Suppressor macrophage treated with lipopolysaccharide for 1 hour (primary cell): Measurements from ENCODE around the gene OSBPL1A.

Experiments
- DNase-seq, 3 donors: peaks; one replicate each; pipeline ENCODE4 v3.0.0-alpha.2; 2020 to 2022

OSBPL1A gene

DNA sequence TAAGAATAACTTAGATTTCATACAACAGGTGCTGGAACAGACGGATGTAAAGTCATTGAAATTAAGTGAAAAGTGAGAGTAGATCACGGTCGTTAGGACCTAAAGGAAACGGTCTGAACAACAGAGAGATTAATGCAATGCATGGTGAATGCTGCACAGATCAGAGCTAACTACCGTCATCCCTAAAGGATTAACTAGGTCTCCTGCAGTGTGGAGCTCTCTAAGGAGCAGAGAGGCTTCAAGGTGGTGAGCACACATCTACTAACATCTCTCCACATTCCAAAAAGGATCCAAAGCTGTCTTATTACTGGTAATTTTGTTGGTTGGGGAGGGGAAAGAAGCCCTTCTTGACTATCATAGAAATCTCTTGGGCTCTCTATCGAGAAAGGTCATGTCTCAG lies 183.5 kb downstream of the OSBPL1A start:
- no peak for DNase-seq

DNA sequence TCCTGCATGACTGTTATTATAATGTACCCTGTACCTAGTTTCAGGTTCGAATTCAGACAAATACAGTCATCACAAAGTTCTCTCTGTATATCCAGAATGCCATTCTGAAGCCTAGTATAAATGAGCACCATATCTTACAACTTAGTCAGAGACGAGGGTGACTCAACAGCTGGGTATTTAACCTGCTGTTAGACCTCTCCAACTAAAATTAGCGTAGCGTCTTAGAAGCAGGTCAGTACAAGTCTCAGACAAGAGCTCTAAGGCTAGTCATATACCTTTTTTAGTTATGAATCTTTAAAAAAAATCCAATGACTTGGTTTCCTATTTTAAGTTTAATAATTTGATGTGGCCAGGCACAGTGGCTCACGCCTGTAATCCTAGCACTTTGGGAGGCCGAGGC lies 184.7 kb downstream of the OSBPL1A start:
- no peak for DNase-seq

DNA sequence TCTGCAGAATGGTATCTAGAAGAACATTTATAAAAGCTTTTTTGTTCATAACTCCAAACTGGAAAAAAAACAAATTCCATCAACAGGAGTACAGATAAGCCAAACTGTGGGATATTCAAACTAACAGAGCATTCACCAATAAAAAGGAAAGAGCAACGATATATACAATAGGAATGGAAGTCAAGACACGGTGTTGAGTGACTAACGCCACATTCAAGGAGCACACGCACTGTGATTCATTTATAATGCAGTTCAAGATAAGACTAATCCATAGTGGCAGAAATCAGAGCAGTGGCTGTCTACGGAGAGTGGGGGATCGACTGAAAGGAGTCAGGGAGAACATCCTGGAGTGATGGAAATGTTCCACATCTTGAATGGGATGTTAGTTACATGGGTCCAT lies 188.1 kb downstream of the OSBPL1A start:
- DNase-seq: no peak

DNA sequence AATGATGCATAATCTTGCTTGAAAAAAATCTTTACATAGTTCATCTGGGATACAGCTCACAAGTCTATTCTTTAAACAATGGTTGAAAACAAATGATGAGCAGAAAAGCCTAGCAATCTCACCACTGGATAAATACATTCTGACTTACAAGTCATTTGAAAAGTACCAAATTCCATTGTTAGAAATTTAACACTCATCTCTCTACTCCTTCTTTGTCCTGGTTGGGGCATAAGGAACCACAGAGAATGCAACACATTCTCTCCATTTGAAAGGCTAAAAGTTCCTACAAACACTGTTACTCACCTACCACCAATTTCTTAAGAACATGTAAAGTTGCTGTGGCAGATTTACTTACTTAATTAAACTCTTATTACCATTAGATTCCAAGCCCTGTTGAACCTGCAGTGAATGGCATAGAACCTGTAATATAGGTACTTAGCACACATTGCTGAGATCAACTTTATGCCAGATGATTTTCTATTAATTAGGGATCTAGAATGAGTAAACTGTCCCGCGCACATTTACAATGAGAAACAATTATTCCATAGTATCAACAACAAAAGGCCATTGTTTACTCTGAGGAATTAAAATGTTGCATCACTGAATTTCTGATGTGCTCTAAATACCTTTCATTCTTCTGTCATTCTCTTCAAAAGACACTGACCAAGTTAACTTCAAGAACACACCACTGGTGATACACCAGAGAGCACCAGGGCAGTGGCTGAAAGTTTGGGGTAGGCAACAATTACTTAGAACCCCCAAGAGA lies 189.2 kb downstream of the OSBPL1A start:
- no peak for DNase-seq

DNA sequence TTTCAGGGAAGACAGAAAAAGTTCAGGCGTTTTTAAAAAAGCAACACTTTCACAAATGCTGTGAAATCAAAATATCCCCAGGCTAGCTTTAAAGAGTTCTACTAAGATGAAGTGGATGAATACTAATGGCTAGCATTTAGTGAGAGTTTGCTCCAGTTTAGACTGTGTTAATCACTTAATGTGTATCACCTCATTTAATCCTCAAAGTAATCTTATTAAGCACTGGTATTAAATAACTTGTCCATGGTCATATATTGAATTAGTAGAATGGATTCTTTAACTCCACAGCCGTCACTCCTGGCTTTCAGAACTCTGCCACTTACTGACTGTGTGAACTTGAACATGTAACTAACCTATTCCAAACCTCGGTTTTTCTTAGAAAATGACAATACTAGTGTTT lies 192.7 kb downstream of the OSBPL1A start:
- no peak for DNase-seq

DNA sequence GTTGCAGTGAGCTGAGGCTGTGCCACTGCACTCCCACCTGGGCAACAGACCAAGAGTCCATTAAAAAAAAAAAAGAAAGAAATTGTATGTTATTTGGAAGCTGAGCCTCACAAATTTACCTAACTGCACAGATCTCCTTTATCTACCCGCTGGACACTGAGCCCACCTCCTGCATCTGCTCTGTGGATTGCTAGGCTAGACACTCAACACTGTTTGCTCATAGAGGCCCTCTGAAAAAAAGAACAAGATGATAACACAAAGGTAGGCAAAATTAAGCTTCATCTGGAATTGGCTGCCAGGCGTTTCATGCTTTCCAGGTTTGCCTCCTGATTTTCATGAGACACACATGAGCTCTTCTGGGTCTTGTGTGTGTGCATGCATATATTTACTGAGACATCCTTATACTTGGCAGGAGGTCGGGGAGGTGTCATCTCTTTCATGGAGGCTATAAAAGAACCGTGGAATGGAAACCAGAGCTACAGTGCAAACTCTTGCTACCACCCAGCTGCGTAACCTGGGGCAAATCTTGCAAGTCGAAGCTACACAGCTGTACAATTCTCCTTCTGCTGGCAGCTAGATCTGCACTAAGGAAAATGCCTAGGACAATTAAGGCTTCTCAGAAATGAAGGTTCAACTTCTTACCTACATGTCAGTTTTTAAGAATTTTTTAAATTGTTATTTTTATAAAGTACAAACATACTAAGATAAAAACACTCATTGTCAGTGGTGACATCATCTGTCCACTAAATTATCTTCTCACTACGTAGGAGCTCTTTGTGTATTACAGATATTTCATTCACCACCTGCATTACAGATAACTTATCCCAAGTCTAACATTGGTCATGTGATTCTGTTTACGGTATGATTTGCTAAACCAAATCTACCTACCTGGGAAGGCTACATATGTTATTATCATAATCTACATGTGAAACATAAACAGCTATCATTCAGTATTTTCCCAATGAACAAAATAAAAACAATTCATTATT lies 195.6 kb downstream of the OSBPL1A start:
- no peak for DNase-seq

DNA sequence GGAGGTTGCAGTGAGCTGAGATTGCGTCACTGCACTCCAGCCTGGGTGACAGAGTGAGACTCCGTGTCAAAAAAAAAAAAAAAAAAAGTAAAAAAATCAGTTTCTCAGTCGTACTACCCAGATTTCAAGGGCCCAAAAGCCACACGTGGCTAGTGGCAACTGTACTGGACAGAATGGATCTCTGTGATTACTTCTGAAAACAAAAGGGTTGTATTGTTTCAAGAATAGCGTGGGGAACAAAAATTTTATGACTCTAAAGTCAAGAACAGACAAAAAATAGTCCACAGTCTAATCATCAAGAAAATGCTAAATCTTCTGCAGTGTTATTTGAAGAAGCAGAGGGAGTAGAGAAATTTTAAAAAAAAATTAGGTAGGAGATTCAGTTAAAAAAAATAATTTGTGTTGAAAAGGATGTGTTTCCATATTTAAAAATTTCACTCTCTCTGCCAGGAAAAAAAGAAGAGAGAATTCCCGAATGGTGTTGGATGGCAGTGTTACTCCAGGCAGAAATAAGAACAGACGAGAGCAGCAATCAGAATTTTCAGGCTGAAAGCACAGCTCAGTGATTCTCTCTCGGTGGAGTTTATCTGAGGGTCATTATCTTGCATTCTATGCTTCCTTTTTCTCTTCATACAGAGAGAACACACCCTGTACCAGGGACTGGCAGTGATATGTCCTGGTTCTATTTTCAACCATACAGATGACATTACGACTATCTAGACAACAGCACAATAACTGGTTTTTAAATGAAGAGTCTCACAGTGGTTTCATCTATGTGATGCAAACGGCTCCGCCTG lies 196.9 kb downstream of the OSBPL1A start:
- DNase-seq: no peak

DNA sequence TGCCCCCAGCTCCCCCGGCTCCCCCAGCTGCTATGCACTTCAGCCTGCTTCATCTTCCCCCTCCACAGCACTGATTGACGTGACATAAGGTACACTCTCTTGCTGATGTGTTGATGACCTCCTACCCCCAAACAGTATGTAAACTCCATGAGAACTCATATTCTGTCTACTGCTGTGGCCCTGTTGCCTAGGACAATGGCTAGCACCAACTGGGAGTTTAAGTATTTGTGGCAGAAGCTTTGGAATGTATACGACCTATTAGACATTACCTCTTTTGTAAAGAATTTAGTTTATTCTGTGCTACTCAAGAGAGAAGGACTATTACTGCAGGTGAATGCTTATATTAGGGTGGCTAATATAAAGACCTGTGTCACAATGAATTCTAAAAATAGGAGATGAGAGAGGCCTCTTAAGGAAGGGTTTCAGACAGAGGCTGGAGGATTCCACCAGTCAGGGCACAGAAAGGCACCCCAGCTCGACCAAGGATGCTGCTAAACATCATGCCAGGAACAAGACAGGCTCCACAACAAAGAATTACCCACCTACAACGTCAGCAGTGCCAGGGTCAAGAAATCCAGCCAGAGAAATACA lies 198.2 kb downstream of the OSBPL1A start:
- no peak for DNase-seq

DNA sequence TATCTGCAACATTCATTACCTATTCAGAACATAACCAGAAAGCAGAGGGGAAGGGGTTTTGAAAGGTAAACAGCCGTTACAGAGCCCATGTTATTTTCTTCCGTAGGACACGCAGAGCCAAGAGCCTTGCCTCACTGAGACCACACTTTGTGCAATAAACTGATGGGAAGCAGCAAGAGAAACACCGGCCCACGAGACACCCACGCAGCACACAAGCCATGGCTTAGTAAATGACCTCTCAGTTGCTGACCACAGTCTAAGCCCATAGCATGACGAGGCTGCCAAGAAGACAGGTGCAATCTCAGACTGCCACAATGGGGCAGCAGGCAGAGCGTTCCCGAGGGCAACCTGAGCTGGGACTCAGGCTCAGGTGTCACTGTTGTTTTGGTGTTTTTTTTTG lies 199.2 kb downstream of the OSBPL1A start:
- peak in 2 of 3 donors; percentile 53 to 64 for DNase-seq

DNA sequence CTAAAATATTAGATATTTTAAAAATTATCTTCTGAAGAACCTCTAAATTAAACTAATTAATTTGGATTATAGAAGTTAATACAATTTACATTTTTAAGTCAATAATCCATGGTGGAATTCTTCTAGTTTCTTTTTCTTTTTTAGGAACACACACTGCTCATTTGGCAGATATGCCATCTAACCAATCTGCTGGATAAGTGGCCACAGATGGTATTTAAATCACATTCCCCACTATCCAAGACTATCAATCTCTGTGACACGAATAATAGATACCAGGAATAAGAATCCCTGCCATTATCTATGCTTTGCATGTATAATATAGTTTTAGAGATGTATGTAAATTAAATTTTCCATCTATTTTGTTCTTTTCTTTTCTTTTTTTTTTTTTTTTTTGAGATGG lies 200.2 kb downstream of the OSBPL1A start:
- no peak for DNase-seq

DNA sequence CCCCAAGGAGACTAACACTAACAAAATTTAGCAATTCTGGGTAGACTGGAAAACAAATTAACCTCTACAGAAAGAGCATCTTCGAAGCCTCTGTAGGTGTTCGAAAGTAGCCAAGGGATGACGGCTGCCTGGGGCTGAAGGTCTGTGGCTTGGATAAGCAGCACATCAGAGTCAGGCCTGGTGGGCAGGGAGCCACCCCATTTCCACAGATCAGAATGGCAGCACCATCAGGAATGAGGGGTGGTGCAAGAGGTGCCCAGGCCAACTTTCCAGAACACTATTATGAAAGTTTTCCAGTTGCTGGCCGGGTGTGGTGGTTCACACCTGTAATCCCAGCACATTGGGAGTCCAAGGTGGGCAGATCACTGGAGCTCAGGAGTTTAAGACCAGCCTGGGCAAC lies 200.9 kb downstream of the OSBPL1A start:
- no peak for DNase-seq

DNA sequence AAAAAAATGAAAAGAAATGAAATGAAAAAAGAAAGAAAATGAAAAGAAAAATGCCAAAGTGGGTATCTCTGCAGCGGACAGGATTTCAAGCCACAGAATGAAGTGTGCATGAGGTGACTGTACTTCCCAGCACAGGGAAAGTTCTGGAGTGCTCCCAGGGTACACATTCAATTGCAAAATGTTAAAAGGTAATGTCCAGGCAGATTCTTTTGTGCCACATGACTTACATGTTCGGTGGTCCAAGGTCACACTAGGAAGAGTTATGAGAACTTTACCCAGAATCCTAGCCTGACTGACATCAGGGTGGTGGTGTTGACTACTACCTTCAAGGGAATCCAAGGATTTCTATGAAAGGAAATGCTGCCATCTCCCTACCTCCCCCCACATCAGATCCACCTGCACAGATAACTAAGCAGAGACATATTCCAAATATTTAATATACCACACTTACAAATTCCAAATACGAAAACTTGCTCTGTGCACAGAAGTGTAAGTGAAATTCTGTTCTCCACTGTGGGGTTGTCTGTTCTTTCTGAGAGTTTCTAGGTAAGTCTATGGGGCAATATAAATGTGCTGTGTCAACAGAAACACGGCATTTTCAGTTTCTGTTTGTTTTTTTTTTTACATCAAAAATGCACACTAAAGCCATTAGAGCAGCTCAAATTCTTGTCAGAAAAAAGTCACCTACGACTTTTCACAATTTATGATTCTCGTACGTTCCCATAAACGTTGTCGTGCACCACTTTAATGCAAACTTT lies 202.1 kb downstream of the OSBPL1A start:
- DNase-seq: no peak

DNA sequence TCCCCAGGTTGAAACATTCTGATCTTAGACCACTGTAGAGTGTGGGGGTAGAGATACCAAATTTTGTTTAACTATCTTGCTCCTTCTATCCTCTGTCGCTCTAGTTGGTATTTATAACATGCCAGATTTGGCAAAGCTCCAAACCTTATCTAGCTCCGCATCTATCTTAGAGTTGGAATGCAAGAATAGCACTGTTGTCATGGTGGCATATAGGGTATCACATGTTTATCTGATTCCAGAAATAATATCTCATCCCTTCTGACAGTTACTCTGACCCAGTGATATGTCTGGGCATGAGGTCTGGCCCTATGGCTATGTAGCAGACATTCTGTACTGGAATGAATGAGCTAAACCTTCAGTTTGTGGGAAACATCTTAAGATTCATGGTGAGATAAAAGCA lies 207.0 kb downstream of the OSBPL1A start:
- no peak for DNase-seq

DNA sequence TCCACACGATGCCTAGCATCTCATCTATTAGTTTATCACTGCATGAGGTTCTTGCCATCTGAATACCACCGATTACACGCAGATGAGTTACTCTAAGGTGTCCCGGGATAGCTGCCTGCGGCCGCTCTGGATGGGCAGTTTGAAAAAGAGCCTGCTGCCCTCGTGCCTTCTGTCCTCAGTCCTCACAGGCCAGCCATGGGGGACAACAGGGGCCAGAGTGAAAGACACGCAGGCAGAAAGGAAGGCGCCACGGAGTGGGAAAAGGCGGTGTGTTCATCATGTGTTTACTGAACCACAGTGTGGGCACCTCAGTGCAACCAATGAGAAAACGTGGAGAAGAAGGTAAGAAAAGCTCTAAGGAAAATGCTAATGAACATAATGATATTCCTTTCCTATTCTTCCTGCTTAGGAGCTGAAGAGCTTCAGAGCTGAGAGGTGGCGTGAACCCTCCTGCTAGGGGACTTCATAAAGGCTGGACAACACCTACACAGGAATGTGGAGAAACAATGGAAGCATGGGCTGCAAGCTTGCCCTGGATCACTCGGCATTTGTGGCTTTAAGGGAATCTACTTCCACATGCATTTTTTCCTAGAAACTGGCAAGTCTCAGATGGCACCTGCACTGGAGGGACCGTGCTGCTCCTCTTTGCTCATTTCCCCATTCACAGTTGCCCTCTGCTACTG lies 207.8 kb downstream of the OSBPL1A start:
- DNase-seq: no peak

DNA sequence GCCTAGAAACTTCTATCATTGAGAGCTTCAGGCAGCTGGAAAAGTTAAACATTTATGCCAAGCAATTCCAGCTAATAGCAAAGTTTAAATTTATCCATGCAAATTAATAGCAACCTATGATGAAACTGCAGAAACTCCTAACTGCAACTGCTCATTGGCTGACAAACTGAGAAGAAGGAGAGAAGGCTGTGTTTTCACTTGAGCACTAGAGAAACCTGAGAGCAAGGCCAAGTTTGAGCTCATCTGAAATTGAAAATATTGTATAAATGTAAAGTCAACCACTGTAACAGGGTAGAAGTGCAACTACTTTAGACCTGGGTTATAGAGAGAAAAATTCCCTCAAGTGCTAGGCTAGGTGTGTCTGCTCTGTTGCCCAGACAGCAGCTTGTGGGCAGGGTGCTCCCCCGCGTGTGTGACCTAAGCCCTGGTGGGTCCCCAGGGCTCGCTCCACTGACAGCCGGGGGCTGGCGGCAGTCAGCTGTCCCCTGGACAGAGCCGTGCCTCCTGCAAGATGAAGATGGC lies 208.6 kb downstream of the OSBPL1A start:
- peak in 2 of 3 donors; percentile 12 to 29 for DNase-seq

DNA sequence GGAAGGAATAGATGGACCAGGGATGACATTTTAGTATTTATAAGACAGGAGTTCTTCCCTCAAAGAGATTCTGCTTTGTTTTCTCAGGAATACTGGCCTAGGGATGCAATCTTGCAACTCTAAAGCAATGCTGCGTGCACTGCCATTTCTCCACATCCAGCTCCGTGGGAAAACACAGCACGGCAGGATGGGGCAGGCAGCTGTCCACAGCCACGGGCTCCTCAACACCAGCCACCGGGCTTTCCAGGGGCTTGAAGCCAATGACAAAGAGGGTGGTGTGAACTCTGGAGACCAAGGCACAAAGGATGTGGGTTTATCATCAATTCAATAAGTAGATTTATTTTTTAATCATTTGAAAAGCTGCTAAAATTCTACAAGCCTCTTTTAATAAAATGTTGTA lies 209.5 kb downstream of the OSBPL1A start:
- DNase-seq: no peak

DNA sequence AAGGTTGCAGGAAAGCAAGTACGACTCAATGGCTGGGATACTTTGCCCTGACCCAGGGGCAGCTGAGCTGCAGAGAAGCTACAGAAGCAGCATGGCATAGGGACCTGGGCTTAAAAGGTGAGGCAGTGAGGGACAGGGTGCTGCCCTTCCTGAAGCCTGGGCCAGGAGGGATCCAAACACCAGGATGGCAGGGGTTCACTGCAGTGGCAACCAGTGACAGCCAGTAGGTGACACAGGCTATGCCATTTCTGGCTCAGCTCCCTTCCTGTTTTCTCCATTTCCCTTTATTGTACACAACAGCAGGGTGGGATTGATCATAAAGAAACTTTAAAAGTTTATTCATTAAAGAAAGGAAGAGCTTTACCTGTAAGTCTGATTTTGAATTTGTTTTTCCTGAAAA lies 209.9 kb downstream of the OSBPL1A start:
- peak in 2 of 3 donors; percentile 10 to 18 for DNase-seq

DNA sequence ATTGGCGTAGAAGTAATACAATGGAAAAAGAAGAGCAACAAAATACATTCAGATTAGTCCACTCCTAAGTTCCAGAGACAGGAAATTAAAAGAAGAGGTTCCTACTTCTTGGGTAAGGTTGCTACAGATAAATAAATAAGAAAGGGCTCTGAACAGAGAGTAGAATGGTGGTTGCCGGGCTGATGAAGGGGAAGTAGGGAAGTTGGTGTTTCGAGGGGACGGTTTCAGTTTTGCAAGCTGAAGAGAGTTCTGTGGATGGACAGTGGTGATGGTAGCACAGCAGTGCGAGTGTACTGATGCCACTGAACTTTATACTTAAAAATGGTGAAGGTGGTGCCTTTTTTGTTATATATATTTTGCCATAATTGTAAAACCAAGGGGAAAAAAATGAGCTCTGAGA lies 210.6 kb downstream of the OSBPL1A start:
- DNase-seq: peak; percentile 23 to 42 (median 31)

DNA sequence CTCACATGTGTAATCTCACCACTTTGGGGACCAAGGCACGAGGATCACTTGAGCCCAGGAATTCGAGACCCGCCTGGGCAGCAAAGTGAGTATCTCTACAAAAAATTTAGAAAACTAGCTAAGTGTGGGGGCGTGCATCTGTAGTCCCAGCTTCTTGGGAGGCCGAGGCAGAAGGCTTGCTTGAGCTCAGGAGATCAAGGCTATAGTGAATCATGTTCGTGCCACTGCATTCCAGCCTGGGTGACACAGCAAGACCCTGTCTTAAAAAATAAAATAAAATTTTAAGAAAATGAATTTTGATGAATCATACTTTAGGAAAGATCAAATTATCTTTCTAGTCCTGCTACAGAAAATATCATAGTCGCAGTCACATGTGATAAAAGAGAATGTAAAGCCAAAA lies 211.8 kb downstream of the OSBPL1A start:
- no peak for DNase-seq

DNA sequence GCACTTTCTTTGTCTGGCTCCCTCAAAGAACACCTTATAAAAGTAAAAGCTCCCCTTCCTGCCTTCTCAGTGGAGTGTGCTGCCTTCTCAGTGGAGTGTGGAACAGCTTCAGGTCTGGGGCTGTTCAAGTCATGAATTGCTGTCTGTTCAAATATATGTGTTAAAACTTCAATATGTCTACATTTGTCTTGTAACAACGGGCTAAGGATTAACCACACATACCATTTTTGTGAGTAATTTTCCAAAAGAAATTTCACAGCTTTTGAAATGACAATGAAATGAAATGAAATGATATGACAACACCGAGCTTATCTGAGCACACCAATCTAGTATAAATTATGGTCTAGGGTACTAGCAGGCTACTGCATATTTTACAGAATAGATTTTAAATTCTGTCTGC lies 215.8 kb downstream of the OSBPL1A start:
- no peak for DNase-seq

DNA sequence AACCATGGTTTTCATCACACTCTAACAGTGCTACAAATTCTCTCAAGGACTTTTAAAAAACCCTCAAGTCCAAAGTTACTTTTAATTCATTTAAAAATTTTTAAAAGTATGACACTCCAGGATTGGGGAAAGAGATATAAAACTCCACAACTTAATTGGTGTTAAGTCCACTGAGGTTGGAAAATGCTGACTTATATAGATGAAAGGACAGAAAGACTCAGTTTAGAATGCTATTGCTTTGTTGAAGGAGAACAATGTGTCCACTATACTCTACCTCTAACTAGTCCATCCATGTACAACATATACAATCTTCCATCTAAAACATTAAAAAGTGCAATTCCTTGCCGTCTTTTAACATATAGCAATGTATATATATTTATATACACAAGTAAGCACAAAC lies 217.6 kb downstream of the OSBPL1A start:
- no peak for DNase-seq
